Measurements from ENCODE around the gene THSD4.

The THSD4 gene

GRCh38 chr15:71691458-71692417 lies 576.5 kb downstream of the THSD4 start:
- Histone ChIP-seq H2AFZ (ENCODE audit: low read length) (no peak overlapping the region), H4K20me1 (ENCODE audit: insufficient read depth, low read length) (no peaks in the 10 kb centered on the region), H3K4me2 (ENCODE audit: low read depth, low read length) (no peak overlapping the region), H3K36me3 (replicated peaks; ENCODE audit: insufficient read depth, low read length) (no peaks in the 10 kb centered on the region), H3K9ac (ENCODE audit: low read length) (no peak overlapping the region), H3K9me2 (replicated peaks; ENCODE audit: insufficient read depth, low read length) (no peaks in the 10 kb centered on the region), H3K4me1 (ENCODE audit: low read length) (no peaks in the 10 kb centered on the region), H3K79me2 (ENCODE audit: low read length) (no peaks in the 10 kb centered on the region), H3K27me3 (replicated peaks; ENCODE audit: insufficient read depth, low read length) (no peaks in the 10 kb centered on the region), H3K4me3 (ENCODE audit: low read length) (no peak overlapping the region), H3K9me3 (replicated peaks; ENCODE audit: insufficient read depth, low read length) (no peaks in the 10 kb centered on the region), H3F3A (ENCODE audit: insufficient read depth, low read length) (no peaks in the 10 kb centered on the region), H3K27ac (ENCODE audit: low read length) (no peak overlapping the region)
- TF ChIP-seq CTCF (IDR thresholded peaks at IDR 0.05; ENCODE audit: low read length): no peak
- no peak for TF ChIP-seq EZH2 (optimal IDR thresholded peaks at IDR 0.05; ENCODE audit: low read depth, low read length)
- no peak for TF ChIP-seq EZH2phosphoT487 (IDR thresholded peaks at IDR 0.05; ENCODE audit: low read length)
- DNase-seq: no peak

GRCh38 chr15:71697236-71697635 lies 582.0 kb downstream of the THSD4 start:
- no peaks in the 10 kb centered on the region for H3K36me3 ChIP-seq (replicated peaks; ENCODE audit: insufficient read depth, low read length)
- no peak for TF ChIP-seq EZH2 (optimal IDR thresholded peaks at IDR 0.05; ENCODE audit: low read depth, low read length)
- no peak for TF ChIP-seq EZH2phosphoT487 (IDR thresholded peaks at IDR 0.05; ENCODE audit: low read length)
- TF ChIP-seq CTCF (IDR thresholded peaks at IDR 0.05; ENCODE audit: low read length): no peak
- H2AFZ ChIP-seq (ENCODE audit: low read length): no peak overlapping the region
- H3K9me3 ChIP-seq (replicated peaks; ENCODE audit: insufficient read depth, low read length): no peaks in the 10 kb centered on the region
- no peaks in the 10 kb centered on the region for H3K9me2 ChIP-seq (replicated peaks; ENCODE audit: insufficient read depth, low read length)
- no peaks in the 10 kb centered on the region for H3K79me2 ChIP-seq (ENCODE audit: low read length)
- DNase-seq: no peak
- H3F3A ChIP-seq (ENCODE audit: insufficient read depth, low read length): no peaks in the 10 kb centered on the region
- no peaks in the 10 kb centered on the region for H4K20me1 ChIP-seq (ENCODE audit: insufficient read depth, low read length)
- H3K27ac ChIP-seq (ENCODE audit: low read length): no peak overlapping the region
- H3K4me2 ChIP-seq (ENCODE audit: low read depth, low read length): no peak overlapping the region
- no peaks in the 10 kb centered on the region for H3K27me3 ChIP-seq (replicated peaks; ENCODE audit: insufficient read depth, low read length)
- no peaks in the 10 kb centered on the region for H3K4me1 ChIP-seq (ENCODE audit: low read length)
- no peak overlapping the region for H3K9ac ChIP-seq (ENCODE audit: low read length)
- H3K4me3 ChIP-seq (ENCODE audit: low read length): no peak overlapping the region

GRCh38 chr15:71698030-71698429 lies 582.8 kb downstream of the THSD4 start:
- TF ChIP-seq CTCF (IDR thresholded peaks at IDR 0.05; ENCODE audit: low read length) (no peak), EZH2phosphoT487 (IDR thresholded peaks at IDR 0.05; ENCODE audit: low read length) (no peak), EZH2 (optimal IDR thresholded peaks at IDR 0.05; ENCODE audit: low read depth, low read length) (no peak)

More at GRCh38 chr15:71698030-71698429, 582.8 kb downstream of the THSD4 start:
- Histone ChIP-seq H2AFZ (ENCODE audit: low read length) (no peak overlapping the region), H3K27ac (ENCODE audit: low read length) (no peak overlapping the region), H4K20me1 (ENCODE audit: insufficient read depth, low read length) (no peaks in the 10 kb centered on the region), H3K9ac (ENCODE audit: low read length) (no peak overlapping the region), H3K9me3 (replicated peaks; ENCODE audit: insufficient read depth, low read length) (no peaks in the 10 kb centered on the region), H3K27me3 (replicated peaks; ENCODE audit: insufficient read depth, low read length) (no peaks in the 10 kb centered on the region), H3K9me2 (replicated peaks; ENCODE audit: insufficient read depth, low read length) (no peaks in the 10 kb centered on the region), H3K4me2 (ENCODE audit: low read depth, low read length) (no peak overlapping the region), H3K36me3 (replicated peaks; ENCODE audit: insufficient read depth, low read length) (no peaks in the 10 kb centered on the region), H3K4me3 (ENCODE audit: low read length) (no peak overlapping the region), H3K4me1 (ENCODE audit: low read length) (no peaks in the 10 kb centered on the region), H3F3A (ENCODE audit: insufficient read depth, low read length) (no peaks in the 10 kb centered on the region), H3K79me2 (ENCODE audit: low read length) (no peaks in the 10 kb centered on the region)
- no peak for DNase-seq

All from MM.1S (cell line).